SW480 (cell line): ENCODE data around the gene EXOC3.
"Not testable (repeated sequence)": the region's sequence is repeated elsewhere in the genome, so short reads cannot be mapped to it uniquely, and the experiment has no call there.

ENCODE experiments used
- DNase-seq: peaks from one replicate; pipeline ENCODE4 v3.0.0-alpha.2; 2016; ENCODE audit warnings: low spot score

Gene EXOC3

DNA sequence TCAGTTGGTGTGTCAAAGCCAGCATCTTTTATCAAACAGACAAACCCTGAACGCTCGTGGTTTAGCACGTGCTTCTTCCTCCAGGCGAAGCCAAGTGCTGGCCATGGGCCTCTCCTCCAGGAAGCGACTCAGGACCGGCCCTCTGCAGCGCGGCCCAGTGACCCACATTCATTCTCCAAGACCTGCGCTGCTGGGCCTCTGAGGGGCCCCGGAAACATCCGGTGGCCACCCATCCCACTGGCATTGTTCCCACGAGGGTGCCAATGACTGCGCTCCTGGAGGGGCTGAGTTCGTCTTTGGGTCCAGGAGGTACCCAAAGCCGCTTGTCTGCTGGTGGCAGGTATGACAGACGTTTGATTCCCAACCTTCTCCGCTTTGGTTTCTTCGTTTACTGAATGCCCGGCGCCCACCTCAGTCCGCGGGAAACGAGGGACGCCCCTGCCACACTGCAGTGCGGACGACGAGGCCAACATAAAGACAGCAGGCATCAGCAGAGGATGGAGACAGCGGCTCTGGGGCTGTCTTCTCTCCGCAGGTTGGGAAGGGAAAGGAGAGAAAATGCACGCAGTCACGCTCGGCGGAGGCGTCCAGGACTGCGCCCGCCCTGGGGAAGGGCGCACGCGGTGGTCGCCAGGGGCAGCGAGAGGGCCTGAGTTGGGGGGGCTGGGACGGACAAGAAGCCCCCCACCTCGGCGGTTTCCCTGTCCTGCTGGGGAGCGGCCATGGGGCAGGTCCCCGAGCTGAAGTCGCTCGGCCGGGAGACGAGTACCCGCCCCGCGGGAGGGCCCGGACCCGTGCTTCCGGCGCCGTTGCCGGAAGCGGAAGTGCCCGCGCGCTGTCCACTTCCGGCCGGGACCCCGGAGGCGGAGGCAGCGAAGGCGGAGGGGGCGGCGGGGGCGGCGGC lies at the start of gene EXOC3:
Gene EXOC3, plus strand, starts transcription at position 842 of the 904 bp plus-strand sequence. CDS start 3,030 bp downstream, outside the sequence.
- peak; percentile 75 for DNase-seq

DNA sequence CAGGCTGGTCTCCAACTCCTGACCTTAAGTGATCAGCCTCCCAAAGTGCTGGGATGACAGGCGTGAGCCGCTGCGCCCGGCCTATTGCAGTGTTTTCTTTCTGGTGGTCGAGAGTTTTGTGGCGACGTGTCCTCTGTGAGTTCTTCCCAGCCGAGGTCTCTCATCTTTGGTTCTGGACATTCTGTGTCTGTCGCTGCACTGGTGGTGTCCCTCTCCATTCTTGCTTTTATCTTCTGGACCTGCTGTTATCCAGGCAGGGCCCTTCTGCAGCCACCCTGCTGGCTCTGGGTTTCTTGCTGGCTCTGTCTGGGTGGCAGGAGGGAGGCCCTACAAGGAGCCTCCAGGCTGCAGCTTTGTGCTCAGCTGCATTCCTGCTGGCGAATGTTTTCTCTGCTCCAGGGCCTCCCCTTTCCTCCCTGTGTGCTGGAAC lies 49.1 kb upstream of the EXOC3 start:
- no peak for DNase-seq

DNA sequence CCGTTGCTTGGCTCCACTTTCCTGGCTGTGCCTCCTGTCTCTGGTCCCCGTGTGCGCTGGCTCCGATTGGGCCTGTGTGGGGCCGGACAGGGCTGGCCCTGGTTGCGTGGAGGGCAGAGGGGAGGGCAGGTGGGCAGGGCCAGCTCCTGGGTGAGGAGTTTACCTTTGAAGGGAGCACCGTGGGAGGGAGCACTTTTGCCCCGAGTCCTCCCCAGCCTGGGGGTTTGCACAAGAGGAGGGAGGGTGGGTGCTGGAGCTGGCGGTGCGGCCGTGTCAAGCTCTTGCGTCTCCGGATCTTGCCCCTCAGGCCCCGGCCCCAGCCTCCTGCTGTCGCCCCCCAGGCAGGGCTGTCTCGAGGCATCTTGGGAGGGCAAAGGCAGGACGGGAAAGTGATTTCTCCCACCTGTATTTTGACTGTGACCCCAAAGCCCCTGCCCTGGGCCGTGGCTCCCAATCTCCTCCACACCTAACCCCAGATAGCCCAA lies 48.3 kb upstream of the EXOC3 start:
- no peak for DNase-seq

DNA sequence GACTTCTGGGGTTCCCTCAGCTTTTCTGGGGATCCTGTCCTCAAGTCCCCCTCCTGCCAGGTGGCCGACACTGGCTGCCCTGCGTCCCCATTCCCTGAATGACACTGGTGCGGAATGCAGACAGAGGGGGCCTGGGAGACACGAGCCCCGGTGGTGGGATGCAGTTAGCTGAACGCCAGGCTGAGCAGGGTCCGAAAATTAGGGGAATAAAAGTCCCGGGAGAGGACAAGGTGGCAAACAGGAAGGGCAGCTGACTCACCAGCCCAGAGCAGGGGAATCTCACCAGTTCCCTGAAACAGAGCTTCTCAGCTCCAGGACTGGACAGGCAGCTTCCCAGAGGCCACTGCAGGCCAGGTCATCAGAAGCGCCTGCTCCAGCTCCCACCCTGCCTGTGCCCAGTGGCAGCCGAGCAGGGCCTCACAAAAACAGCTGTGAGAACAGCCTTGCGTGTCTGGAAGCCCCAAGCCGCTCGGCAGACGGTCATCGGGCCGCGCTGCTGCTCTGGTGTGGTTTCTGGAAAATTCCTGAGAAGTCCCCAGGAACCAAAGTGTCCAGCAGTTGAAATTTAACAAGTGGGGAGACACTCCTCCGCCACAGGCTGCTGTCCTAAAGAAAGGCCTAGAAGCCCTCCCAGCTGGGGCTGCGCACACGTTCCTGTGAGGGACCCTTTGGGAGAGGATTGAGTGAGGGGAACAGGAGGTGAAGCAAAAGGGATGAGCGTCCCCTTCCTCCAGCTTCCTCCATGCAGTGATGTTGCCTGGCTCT lies 47.6 kb upstream of the EXOC3 start:
- DNase-seq: peak; percentile 68

DNA sequence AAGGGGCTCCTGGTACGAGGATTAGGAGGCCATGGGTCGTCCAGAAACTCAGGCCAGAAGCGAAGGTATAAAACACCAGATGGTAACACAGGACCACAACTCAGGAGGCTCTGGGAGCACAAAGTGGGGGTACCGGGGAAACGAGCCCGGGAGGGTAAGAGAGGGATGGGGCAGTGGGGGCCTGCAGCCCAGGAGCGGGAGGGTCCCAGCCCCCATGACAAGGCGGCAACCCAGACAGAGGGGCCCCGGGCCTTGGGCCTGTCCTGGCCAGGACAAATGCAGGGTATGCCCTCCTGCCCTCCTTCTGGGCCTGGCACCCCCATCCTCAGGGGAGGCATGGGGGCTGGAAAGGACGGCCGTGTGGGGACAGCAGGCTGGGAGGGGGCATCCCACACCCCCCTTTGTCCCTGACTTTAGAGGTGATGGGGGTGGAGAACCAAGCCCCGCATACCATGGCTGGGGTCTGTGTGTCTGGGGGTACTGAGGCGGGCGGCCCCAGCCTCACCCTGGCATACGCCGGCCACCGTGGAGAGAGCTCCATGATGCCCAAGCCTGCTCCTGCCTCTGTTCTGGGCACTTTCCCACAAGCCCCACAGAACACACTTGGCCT lies 47.0 kb upstream of the EXOC3 start:
- no peak for DNase-seq

DNA sequence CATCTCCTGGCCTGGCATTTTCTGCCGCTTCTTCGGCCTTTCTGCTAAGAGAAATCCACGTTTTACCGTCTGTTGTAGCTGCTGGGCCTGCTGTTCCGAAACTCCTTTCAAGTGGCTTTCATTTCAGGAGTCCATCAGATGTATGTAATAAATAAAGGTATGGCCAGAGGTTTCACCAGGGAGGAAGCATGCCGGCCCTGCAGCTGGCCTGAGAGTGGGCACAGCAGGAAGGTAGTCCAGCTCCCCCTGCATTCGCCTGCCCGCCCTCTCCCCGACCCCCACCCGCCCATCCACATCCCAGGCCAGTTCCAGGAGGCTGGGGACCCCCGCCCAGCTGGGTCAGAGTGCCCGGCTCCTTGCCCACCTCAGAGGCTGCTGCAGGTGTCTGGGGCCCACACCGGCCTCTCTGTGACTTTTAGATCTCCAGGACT lies 46.4 kb upstream of the EXOC3 start:
- DNase-seq: peak; percentile 28

DNA sequence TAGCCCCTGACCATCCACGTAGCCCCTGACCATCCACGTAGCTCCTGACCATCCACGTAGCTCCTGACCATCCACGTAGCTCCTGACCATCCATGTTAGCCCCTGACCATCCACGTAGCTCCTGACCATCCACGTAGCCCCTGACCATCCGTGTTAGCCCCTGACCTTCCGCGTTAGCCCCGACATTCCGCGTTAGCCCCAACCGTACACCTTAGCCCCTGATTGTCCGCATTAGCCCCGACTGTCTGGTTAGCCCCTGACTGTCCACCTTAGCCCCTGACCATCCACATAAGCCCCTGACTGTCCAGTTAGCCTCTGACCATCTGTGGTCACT lies 44.9 kb upstream of the EXOC3 start:
- not testable (repeated sequence) for DNase-seq

DNA sequence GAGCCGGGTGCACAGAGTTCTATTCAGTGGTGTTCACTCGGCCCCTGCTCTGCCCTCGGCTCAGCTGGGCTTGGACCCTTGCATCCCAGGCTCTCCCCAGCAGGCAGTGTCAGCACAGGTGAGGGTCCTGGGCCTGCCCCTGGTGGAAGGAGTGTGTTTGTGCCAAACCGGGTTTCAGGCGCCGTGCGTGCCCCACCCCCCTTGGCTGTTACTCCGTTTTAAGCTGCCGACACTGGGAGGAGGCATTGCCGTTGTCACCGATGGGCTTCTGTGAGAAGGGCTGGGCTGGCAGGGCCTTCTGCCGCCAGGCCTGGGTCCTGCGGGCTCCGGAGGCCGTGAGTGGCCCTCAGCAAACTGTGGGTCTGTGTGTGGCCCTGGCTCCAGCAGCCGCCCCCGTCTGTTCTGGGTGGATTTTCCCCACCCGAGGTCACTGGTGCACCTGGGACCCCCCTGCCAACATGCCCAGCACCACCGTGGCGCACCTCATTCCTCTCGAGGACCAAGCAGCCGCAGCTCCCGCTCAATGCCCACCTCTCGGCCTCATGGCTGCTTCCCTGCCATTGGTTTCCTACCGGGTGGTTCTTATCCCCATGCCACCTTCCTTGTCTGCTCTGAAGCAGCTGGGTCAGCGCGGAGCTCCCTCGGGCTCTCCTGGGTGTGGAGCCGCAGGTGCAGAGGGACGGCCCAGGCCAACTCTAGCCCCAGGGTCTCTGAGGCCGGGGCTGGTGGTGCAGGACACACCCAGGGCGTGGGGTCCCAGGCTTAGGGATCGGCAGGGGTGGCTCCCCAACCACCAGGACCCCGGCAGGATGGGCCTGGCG lies 44.3 kb upstream of the EXOC3 start:
- DNase-seq: peak; percentile 85

DNA sequence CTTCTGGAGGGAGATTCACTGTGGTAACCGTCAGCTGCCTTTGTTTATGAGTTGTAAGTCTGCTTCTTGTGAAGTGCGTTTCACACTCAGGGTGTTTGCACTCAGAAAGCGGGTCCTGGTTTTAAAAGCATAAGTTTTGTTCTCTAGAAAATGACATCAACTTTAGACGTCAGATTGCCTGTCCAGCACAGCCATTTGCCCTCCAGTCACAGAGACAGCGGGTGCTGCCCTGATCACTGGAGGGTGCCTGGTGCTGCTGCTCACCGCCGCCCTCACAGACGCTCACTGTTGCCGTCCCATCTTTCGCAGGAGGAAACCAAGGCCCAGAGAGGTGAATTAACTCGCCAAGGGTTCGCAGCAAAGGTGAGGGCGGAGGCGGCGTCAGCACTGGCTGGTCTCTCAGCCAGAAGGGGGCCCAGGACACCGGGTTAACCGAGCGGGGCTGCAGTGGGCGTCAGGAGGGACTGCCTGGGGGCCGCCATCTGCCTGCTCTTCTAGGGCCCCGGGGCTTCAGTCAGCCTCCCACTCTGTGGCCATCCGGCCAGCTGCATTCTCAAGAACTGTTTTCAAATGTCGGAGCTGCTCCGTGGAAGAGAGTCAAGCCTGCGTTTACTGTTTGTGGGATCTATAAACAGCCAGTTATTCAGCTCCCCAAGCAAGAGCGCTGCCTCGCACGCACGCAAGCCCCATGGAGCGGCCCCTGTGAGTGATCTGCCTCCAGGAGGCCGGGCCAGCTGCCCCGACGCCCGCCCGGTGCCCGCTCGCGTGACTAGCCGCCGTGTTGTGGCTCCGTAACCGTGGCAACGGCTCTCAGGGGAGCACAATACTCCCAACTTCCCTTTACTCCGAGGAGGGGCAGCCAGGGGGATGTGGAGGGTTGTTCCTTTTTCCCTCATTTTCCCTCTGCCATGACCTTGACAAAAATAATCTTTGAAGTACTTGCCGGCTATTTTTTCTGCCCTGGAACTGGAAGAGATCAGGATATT lies 43.4 kb upstream of the EXOC3 start:
- peak; percentile 98 for DNase-seq

DNA sequence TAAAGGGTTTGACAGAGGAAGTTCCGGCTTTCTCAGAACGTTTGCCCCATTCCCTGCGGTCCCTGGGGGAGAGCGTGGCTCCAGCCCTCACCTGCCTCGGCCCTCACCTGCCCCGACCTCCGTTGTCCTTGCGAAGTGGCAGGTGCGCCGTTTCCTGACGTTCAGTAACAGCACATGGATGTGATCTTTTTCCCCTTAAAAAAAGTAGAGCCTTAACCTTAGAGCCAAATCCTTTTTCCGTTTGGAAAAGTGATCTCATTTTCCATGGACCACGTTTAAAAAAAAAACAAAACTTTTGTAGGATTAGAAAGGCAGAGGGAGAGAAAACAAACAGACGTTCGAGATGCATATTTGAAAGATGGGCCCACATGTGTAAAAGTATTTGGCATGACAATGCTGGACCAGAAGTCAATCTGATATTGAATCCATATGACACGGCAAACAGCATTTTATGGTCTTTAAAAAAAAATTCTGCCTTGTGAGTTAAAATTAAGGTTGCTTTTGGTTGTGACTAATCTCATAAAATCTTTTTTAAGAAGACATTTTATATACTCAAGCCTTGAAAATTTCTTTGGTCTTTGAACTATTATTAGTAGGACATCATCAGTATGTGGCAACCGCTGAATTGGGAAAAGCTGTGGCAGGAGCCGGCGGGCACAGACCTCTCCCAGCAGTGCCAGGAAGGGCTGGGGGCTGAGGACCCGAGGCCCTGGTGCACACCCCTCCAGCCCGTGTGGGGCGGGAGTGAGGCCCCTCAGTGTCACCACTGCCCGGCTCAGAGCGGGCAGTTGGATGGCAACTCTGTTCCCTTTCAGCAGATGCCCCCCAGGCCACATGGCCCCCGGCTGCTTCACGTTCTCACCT lies 42.5 kb upstream of the EXOC3 start:
- no peak for DNase-seq

DNA sequence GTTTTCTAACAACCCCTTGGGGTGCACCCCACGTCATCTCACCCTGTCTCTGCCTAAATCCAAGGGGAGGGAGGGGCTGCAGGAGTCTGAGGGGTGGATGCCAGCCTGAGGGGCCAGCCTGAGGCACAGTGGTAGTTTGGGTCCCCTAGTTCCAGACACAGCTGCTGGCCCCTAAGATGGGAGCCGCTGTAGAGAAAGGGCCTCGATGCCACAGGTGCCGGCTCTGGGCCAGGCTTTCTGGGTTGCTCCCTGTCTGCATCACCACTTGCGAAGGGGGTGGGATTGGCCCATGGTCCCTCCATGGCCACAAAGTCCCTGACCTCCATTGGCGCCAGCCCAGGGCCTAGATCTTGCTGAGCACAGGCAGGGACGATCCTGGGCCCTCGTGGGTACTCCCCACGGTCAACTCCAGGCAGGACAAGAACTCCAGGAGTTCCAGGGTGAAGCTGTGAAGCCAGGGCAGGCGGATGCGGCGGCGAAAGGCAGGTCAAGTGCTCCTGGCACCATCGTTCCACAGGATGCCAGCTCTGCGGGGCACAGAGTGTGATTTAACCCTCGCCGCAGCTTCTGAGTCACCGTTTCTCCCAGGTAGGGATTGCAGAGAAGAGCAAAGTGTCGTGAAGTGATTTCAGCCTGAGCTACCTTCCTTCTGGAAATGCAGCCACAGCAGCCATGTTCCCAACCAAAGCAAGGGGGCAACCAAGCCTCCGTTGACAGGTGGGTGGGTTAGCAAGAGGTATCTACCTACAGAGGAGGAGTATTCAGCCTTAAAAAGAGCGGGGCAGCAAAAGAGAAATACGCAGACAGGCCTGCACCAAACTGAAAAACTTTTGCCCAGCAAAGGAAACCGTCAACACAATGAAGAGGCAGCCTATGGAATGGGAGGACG lies 41.6 kb upstream of the EXOC3 start:
- DNase-seq: no peak

DNA sequence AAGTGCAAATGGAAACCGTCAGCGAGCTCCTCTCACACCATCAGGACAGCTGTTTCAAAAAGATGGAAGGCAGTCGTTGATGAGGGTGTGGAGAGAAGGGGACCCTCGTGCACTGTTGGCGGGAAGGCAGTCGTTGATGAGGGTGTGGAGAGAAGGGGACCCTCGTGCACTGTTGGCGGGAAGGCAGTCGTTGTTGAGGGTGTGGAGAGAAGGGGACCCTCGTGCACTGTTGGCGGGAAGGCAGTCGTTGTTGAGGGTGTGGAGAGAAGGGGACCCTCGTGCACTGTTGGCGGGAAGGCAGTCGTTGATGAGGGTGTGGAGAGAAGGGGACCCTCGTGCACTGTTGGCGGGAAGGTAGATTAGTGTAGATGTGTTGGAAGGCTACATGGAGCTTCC lies 40.8 kb upstream of the EXOC3 start:
- not testable (repeated sequence) for DNase-seq

DNA sequence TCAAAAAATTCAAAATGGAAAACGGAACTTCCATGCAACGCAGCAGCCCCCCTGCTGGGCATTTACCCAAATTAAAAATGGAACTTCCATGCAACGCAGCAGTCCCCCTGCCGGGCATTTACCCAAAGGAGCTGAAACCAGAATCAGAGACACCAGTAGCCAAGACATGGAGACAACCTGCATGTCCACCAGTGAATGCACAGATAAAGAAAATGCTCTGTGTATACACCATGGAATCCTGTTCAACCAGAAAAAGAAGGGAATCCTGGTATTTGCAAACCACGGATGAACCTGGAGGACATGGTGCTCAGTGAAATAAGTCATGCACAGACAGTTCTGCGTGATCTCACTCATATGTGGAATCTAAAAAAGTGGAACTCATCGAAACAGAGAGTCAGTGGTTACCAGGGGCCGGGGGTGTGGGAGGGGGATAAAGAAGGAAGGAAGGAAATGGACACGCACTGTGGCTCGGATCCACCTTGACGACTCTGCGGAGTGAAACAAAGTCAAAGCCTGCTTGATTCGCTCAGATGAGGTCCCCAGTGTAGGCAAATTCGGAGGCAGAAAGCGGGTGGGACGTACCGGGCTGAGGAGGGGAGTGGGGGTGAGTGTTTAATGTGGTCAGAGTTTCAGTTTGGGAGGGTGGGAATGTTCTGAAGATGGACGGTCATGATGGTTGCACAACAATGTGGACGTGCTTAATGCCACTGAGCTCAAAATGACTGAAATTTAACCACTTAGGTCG lies 40.2 kb upstream of the EXOC3 start:
- DNase-seq: no peak

DNA sequence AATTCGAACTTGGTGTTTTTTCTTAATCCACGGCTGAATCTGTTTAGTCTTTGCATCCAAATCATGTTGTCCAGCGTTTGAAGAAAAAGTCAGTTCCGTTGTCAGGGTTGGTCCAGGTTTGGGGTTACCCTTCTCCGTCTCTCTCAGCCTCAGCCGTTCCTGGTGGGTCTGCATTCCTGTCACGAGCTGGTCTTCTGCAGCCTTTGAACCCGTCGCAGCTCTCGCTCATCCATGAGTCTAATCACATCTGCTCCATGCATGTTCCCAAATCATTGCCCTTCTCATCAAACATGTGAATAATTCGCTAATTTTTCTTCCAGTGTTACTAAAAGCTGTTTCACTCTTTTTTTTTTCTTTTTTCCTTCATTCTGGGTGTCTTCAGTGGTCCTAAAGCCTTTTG lies 39.0 kb upstream of the EXOC3 start:
- no peak for DNase-seq

DNA sequence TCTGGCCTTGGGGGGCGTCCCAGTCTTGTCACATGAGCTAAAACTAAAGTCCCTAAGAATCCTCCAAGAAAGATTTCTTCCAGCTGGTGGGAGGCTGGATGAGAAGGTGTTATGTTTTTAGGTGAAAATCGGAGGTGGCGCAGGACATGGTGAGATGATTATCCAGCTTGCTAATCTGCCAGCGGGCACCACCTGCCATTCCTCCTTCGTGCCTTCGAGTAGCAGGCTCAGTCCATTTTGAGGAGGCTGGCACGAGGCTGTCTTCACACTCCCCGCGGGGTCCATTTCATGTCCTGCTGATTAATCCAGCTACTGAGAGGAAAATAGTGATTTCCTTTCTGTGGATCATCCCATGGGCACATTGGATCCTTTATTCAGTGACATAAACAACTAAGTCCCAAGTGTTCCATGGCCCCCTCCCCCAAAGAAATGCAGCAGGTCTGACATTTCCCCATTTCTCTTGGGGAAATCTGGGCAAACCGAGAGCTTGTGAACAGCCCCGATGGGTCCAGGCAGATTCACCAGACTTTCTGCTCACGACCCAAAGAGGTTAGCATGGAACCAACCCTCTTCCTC lies 38.2 kb upstream of the EXOC3 start:
- DNase-seq: no peak

DNA sequence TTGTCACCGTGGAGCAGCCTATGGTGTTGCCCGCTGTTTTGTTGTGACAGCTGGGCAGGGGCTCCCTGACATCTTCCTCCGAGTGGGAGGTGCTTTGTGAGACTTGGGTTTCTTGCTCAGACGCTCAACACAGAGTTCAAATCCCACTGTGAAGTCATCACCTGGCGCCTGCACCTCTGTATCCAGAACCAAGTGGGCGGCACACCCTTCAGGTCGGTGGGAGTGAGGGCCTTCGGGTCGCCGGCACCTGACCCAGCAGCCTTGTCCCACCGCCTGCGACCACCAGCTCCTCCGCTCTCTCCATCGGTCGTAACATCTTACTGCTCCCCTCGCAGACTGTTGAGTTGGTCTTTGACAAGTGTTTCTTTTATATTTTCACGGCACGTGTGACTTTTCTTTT lies 37.6 kb upstream of the EXOC3 start:
- no peak for DNase-seq

DNA sequence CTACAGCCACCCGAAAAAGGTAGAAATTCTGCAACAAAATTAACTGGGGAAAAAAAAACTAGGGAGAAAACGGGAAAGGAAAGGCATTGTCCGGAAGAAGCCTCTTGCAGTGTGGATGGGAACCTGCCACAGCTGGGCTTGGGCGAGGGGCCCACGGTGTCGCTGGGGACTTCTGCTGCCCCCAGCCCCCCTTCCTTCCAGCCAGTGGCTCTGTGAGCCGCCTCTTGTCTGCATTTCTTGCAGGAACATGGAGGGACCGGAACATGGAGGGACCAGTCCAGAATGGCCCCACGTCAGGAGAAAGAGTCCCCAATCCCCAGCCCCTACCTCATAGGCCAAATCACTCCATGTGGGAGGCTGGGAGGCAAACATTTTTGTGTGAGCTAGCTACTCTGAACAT lies 36.9 kb upstream of the EXOC3 start:
- no peak for DNase-seq
